Forelimb muscle (tissue), 1 donor: ENCODE results near the gene STK24. TPM values are rescaled to one million over a fixed set of nuclear protein-coding genes. Genes with fewer than 3 reads are reported as not detected.

Source experiments
- DNase-seq: peaks from one replicate; pipeline ENCODE4 v3.0.0-alpha.2; 2013; ENCODE audit warnings: low read depth
- polyA plus RNA-seq: library from polyadenylated mRNA; unstranded; fragments of 120-200 nt; gene quantifications from one replicate; pipeline ENCODE4 v1.2.1, GENCODE V29; 2013; ENCODE audit not compliant: insufficient read length

Gene STK24
- polyA plus RNA-seq, 1 donor, result 41.5 TPM

DNA sequence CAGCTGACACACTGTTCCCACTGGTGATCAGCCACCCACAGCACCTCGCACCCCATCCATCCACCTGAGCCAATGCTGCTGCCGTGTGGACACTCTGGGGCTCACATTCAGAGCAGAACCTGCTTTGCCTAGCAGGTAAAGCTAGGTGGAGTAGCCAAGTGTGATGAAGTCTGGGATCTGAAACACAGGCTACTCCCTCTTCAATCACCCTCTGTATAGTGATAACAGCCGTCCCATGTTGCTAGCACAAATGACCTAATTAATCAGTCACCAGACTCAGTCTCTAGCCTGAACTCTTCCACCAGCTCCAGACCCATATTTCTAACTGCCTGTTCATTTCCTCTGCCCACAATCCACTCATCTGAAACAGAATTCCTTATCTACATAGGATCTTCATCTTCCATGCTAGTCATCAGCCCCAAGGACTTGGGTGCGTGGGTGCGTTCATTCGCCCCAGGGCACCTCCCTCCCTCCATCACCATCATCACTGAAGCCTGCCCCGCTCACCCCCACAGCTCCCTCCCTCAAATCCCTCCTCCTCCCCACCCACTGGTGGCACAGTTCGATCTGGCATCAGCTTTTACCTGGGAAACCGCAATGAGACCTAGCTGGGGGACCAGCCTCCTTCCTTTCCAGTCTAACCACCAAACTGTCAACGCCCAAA, 19.8 kb downstream of the STK24 start:
- DNase-seq, result no peak

DNA sequence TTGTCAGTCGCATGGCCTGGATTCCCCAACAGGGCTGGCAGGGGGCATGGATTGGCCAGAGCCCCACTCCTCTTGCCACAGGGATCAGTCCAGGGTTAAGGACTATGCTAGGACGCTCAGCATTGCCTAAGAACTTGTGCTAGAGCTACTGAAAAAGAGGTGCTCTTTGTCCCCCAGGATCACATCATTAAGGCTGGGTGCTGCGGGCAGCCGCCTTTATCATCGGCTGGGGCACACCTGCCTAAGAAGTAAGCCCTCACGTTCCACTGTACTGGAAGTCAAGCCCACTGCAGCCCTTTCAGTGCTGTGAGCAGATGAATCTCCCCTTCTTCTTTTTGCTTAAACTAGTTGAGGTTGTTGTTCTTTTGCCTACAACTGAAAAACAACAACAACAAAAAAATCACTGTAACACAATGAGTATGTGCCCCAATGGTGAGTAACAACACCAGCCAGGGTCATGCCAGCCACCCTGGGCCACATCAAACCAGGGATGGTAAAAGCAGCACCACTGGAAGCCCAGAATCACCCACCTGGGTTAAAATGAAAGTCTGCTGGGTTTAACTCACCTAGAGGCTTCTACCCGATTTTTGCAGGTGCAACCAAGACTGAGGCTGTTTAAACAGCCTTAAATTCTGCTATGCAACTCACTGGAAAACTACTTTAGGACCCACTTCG, 20.6 kb downstream of the STK24 start:
- DNase-seq, result no peak

- DNase-seq, result no peak
Observed at GRCh38 chr13:98549728-98550317, 27.1 kb downstream of the STK24 start.

- DNase-seq, result no peak
Observed at GRCh38 chr13:98549006-98549727, 27.7 kb downstream of the STK24 start.

DNA sequence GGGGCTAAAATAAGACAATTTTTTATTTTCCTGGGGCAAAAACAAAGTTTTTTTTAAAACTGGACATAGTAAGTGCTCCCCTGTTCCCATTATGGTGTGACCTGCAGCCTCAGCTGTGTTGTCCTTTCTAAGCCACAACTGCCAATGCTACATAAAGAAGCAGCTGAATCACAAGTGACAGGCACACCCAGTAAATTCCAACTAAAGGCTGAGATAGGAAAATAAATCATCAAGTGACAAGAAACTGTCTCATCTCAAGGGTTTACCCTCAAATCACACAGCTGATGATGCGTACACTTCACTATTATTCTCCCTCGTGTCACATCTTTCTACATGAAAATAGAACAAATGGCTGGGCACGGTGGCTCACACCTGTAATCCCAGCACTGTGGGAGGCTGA, 28.7 kb downstream of the STK24 start:
- DNase-seq, result no peak

DNA sequence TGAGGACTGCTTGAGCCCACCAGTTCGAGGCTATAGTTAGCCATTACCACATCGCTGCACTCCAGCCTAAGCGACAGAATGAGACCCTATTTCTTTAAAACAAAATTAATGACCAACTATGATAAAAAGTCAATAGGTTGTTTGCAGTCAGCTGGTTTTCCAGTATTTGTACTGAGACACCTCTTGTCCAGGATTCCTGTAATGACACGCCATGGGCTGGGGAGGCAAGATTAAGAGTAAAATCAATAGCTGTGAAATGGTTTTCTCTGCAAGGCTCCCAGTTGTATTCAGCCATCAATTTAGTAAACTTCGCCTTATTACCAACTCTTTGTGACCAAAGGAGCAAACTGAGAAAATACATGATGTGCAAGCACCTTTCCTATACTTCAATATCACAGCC, 29.5 kb downstream of the STK24 start:
- no peak for DNase-seq

DNA sequence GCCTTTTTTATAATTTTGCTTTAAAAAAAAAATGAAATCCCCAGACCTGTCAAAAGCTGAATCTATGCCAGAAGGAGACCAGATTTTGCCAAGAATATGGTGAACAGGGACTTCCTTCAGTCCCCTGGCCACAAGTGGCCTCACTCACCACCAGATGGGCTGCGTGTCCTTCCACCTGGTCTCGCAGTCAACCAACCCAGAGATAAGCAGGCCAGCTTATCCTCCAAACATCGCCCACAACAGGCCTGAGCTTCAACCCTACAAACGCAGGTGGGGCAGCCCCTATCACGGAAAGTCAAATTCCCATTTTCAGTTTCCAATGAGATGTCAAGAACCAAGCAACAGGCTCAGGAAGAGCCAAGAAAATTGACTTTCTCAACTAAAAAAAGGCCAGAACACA, 30.5 kb downstream of the STK24 start:
- no peak for DNase-seq

GRCh38 chr13:98544104-98544710, 32.7 kb downstream of the STK24 start:
- no peak for DNase-seq

DNA sequence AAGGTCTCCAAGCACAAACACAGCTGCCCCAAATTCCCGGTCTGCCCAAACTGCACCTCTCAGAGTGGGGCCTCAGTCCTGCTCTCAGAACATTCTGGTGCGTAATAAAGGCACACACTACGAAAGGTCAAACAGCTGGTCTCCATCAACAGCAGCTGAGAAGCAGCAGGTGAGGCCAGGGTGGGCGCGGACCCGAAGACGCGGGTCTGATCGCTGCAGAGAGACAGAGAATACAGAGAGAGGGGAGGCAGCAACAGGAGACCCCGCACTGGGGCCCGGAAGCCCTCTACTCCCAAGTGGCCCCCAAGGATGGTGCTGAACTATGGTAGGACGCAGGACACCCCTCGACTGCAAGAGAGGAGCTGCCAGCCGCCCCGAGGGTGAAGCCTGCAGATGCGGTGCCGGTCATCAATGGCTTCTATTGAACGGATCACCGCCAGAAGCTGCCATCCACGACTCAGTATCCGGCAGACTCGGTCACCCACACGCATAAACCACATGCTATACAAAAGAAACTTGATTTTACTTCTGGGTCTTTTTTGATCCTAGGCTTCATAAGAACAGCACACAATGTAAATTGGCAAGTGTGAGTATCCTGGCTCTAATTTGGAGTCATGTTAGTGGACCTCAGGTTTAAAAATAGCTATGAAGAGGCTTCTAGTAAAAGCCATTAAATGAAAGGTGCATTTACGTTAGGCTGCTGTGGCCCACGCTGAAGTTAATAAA, 33.4 kb downstream of the STK24 start:
- no peak for DNase-seq

DNA sequence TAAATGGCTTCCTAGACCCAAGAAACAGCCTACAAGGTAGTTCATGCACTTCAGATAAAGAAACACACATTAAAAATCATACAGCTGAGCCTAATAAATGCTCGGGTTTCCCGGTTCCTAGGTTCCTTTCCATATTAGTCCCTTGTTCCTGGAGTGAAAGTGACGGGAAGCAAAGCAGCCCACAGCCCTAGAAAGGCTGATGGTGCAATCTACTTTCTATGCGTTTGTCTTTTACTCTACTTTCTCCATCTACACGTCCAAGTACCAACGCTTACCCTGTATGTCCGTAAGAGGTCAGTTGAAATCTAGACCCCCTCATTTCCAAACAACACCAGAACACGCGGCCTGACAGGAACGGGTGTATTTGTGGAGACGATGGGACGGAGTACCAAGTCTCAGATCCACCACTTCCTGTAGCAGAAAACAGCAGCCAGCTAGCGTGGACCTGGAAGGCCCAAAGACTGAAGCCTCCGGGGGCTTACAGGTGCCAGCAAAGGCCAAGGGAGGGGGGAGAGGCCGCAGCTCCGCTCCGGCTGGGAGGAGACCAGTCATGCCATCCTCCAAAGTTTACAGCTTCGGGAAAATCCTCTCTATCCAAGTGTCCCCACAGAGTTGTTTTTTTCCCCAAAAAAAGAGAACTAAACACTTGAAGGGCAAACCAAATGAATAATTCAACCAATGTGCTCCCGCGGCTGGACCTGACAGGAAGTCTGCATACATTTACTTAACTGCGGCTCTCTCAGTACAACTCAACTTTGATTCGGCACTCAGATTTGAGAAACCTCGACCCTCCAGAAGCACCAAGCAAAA, 34.1 kb downstream of the STK24 start:
- DNase-seq, result no peak

- DNase-seq, result no peak
Observed at GRCh38 chr13:98541701-98542203, 35.2 kb downstream of the STK24 start.

GRCh38 chr13:98541191-98541590, 35.7 kb downstream of the STK24 start:
- no peak for DNase-seq

DNA sequence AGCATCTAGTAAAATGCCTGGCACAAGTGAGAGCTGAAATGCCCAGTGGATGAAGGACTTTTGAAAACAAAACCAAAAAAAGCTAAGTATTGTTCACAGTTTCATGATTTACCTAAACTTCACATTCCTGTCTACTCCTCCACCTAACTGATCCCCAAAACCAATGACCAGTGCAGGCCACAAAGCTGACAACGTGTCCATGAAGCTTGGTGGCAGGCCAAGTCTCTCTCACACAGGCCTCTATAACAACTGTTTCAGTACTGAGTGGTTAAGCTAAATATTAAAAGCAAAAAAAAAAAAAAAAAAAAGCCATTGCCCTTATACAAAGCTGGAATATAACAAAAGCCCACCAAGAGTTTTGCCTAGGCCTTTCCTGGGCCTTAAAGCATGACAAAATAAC, 36.4 kb downstream of the STK24 start:
- no peak for DNase-seq

DNA sequence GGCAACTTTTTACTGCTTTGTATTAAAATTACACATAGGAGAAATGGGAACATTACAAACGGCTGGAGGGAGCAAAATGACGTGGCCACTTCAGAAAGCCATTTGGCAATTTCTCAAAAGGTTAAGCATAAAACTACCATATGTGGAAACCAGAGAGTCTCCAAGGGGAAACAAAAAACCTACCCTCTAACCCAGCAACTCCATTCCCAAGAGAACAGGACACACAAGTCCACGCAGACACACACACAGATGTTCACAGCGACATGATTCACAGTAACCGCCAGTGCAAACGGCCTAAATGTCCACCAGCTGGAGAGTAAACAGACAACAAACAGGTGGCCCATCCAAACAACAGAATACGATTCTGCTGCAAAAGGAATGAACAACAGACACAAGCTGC, 37.2 kb downstream of the STK24 start:
- DNase-seq, result no peak

DNA sequence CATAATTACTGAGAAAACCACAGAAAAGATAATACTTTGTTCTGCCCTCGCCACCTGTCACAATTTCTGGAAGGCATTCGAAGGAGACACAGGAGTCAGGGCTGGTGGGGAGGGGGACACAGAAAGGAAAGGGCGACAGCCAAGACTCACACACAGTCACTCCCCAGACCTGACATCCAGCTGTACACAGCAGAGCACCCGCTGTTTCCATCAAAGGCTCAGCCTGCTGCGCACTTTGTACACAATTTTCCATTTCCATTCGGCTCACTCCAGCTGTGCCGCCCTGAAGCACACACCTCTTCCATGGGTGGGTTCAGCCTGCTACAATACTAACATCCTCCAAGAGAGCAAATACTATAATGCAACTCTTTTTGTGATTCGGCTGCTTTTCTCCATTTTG, 38.0 kb downstream of the STK24 start:
- no peak for DNase-seq

DNA sequence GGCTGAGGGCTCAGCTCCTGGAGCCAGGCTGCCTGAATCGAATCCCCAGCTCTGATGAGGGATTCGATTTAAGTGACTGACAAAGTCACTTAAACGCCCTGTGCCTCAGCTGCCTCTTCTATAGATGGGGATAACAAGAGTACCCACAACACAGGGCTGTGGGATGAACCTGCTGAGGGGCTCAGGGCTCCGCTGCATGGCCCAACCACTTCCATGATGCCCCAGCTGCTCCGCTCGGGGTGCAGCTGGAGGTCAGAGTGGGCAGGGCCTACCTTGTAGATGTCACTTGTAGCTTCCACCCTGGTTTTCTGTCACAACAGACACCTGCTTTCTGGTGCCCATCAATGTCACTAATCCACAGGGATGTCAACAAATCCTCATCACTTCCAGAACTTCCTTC, 39.2 kb downstream of the STK24 start:
- DNase-seq, result no peak

DNA sequence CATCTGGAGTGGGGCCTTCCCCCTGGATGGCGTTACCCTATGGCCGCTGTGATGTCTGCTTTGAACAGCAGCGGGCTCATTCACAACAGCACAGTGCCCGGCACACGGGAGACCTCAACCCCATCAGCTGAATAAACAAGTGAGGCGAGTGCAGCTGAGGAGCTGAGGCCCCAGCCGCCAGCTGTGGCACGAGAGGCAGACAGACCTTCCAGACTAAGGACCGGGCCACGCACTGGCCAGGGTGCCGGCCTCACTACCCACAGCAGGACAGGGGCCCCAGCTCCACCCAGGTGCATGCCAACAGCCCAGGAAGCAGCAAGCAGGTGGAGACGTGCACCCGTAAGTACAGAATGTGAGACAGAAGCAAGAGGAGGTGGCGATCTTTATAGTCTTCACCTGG, 39.6 kb downstream of the STK24 start:
- no peak for DNase-seq

DNA sequence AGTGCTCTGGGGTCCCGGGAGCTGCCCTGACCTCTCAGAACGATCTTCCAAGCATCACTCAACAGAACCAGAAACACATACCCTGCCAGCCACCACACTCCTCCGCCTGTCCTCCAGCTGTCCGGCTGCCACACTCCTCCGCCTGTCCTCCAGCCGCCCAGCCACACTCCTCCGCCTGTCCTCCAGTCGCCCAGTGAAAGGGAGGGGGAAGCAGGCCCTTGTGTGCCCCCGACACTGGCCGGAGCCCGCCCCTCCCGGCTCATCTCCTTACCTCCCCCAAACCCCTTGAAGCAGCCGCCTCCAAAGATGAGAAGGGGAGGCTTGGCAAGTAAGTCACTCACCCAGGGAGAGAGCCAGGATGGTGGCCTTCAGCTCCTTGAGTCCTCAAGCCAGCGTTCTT, 40.2 kb downstream of the STK24 start:
- no peak for DNase-seq

GRCh38 chr13:98535501-98536354, 41.2 kb downstream of the STK24 start:
- DNase-seq, result no peak

DNA sequence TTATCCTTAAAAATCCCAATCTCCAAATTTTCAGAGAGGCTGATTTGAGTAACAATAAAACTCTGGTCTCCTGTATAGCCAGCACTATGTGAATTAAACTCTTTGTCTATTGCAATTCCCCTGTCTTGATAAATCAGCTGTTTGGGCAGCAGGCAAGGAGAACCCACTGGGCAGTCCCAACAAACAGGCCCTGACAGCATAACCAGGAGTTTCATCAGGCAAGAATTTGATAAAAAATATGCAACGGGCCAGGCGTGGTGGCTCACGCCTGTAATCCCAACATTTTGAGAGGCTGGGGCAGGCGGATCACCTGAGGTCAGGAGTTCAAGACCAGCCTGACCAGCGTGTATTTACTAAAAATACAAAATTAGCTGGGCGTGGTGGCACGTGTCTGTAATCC, 42.1 kb downstream of the STK24 start:
- no peak for DNase-seq
